ENCODE measurements around the gene AQP6.

DNA sequence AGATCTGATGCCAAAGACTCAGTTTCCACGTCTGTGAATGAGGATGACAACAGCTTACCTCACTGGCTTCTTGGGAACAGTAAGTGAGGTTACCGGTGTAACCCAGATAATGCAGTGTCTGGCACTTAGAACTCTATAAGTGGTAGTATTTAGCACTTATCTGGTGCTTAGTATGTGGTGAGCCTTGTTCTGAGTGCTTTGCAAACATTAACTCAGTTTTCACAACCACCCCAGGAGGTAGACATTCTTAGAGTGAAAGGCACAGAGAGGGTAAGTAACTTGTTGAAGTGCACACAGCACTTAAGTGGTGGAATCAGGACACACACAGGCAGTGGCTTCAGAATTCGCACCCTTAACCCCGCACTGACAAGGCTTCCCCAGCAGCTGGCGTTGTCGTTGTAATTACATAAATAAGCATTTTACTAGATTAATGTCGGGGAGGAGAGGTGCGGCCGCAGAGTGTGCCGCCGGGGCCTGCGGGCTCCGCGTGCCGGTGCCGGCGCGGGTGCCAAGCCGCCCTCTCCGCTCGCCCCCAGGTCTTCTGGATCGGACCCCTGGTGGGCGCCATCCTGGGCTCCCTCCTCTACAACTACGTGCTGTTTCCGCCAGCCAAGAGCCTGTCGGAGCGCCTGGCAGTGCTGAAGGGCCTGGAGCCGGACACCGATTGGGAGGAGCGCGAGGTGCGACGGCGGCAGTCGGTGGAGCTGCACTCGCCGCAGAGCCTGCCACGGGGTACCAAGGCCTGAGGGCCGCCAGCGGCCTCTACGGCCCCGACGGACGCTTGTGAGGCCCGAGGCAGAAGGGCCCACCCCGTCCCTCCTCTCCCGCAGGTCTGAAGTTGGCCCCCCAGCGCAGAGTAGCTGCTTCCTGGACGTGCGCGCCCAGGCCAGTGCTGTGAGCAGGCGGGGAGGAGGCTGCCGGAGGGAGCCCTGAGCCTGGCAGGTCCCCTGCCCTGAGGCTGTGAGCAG lies 17.6 kb upstream of the AQP6 start:
- TF ChIP-seq TAF1 (IDR thresholded peaks at IDR 0.05; ENCODE audit: borderline replicate concordance, insufficient read depth, low read length) (no peak), POLR2AphosphoS5 (IDR thresholded peaks at IDR 0.05; ENCODE audit: low read depth, low read length) (no peak)
